HG03571 (cell line): ENCODE data around the gene HBZ.
"Not testable (repeated sequence)": the region's sequence is repeated elsewhere in the genome, so short reads cannot be mapped to it uniquely, and the experiment has no call there.

Experiments
- ATAC-seq: cut with Tn5 transposase; IDR thresholded peaks from one replicate; pipeline ENCODE4 v1.9.1; 2021; ENCODE audit not compliant: unreplicated experiment

Gene HBZ

GRCh38 chr16:164134-164823 is 11.8 kb downstream of the HBZ start:
- not testable (repeated sequence) for ATAC-seq

DNA sequence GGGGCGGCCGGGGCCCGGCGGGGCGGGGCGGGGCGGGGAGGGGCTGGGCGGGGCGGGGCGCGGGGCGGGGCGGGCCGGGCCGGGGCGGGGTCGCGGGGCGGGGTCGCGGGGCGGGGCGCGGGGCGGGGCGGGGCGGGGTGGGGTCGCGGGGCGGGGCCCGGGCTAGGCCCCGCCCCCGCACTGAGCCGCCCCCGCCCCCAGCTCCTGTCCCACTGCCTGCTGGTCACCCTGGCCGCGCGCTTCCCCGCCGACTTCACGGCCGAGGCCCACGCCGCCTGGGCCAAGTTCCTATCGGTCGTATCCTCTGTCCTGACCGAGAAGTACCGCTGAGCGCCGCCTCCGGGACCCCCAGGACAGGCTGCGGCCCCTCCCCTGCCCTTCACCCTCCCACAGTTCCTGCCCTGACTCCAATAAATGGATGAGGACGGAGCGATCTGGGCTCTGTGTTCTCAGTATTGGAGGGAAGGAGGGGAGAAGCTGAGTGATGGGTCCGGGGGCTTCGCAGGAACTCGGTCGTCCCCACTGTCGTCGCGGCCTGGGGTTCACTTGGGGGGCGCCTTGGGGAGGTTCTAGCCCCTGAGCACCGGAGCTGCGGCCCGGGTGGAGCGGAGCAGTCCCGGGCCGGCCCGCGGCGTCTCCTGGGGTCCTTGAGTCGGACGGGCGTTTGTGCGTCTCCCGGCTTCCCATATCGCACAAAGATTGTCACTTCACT is 12.5 kb downstream of the HBZ start:
- no peak for ATAC-seq

GRCh38 chr16:165539-166374 is 13.3 kb downstream of the HBZ start, which contains the start of gene HBM:
Gene HBM, plus strand, starts transcription at chr16:165978. Its CDS starts 20 bp downstream, at chr16:165998.
- no peak for ATAC-seq

- ATAC-seq, result no peak
Observed at GRCh38 chr16:166375-167121, 14.1 kb downstream of the HBZ start.

- no peak for ATAC-seq
Observed at GRCh38 chr16:167122-167690, 14.8 kb downstream of the HBZ start.

DNA sequence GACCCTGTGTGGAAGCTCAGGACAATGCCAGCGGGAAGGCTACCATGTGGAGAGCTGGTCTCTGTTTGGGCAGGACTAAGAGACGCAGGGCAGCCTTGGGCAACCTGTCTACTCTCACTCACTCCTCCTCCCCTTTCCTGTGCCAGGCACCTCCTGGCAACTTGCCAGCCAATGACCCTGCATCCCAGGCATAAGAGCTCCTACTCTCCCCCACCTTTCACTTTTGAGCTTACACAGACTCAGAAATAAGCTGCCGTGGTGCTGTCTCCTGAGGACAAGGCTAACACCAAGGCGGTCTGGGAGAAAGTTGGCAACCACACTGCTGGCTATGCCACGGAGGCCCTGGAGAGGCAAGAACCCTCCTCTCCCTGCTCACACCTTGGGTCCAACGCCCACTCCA is 16.0 kb downstream of the HBZ start:
- ATAC-seq, result no peak

DNA sequence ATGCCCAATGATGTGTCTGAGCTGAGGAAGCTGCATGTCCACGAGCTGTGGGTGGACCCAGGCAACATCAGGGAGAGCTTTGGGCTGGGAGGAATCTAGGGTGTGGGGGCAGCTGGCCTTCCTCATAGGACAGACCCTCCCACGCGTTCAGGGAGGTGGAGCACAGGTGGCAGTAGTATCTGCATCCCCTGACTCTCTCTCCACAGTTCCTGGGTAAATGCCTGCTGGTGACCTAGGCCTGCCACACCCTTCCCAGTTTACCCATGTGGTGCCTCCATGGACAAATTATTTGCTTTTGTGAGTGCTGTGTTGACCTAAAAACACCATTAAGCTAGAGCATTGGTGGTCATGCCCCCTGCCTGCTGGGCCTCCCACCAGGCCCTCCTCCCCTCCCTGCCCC is 16.6 kb downstream of the HBZ start:
- no peak for ATAC-seq

GRCh38 chr16:170088-170507 is 17.7 kb downstream of the HBZ start:
- ATAC-seq, result not testable (repeated sequence)

GRCh38 chr16:170788-171187 is 18.3 kb downstream of the HBZ start:
- no peak for ATAC-seq

GRCh38 chr16:172374-172941 is 20.0 kb downstream of the HBZ start, which contains the start of gene HBA2:
Gene HBA2, plus strand, starts transcription at chr16:172876. Its CDS starts 37 bp downstream, at chr16:172913.
- ATAC-seq, result not testable (repeated sequence)

DNA sequence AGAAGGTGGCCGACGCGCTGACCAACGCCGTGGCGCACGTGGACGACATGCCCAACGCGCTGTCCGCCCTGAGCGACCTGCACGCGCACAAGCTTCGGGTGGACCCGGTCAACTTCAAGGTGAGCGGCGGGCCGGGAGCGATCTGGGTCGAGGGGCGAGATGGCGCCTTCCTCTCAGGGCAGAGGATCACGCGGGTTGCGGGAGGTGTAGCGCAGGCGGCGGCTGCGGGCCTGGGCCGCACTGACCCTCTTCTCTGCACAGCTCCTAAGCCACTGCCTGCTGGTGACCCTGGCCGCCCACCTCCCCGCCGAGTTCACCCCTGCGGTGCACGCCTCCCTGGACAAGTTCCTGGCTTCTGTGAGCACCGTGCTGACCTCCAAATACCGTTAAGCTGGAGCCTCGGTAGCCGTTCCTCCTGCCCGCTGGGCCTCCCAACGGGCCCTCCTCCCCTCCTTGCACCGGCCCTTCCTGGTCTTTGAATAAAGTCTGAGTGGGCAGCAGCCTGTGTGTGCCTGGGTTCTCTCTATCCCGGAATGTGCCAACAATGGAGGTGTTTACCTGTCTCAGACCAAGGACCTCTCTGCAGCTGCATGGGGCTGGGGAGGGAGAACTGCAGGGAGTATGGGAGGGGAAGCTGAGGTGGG is 20.9 kb downstream of the HBZ start:
- not testable (repeated sequence) for ATAC-seq

- ATAC-seq, result not testable (repeated sequence)
Observed at GRCh38 chr16:173928-174769, 21.7 kb downstream of the HBZ start.

DNA sequence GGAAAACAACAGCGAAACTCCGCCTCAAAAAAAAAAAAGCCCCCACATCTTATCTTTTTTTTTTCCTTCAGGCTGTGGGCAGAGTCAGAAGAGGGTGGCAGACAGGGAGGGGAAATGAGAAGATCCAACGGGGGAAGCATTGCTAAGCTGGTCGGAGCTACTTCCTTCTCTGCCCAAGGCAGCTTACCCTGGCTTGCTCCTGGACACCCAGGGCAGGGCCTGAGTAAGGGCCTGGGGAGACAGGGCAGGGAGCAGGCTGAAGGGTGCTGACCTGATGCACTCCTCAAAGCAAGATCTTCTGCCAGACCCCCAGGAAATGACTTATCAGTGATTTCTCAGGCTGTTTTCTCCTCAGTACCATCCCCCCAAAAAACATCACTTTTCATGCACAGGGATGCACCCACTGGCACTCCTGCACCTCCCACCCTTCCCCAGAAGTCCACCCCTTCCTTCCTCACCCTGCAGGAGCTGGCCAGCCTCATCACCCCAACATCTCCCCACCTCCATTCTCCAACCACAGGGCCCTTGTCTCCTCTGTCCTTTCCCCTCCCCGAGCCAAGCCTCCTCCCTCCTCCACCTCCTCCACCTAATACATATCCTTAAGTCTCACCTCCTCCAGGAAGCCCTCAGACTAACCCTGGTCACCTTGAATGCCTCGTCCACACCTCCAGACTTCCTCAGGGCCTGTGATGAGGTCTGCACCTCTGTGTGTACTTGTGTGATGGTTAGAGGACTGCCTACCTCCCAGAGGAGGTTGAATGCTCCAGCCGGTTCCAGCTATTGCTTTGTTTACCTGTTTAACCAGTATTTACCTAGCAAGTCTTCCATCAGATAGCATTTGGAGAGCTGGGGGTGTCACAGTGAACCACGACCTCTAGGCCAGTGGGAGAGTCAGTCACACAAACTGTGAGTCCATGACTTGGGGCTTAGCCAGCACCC is 22.8 kb downstream of the HBZ start:
- no peak for ATAC-seq

GRCh38 chr16:176006-176405 is 23.6 kb downstream of the HBZ start:
- ATAC-seq, result not testable (repeated sequence)

GRCh38 chr16:176477-177382 is 24.3 kb downstream of the HBZ start, which contains the start of gene HBA1:
Gene HBA1, plus strand, starts transcription at chr16:176680. Its CDS starts 37 bp downstream, at chr16:176717.
- ATAC-seq, result not testable (repeated sequence)

DNA sequence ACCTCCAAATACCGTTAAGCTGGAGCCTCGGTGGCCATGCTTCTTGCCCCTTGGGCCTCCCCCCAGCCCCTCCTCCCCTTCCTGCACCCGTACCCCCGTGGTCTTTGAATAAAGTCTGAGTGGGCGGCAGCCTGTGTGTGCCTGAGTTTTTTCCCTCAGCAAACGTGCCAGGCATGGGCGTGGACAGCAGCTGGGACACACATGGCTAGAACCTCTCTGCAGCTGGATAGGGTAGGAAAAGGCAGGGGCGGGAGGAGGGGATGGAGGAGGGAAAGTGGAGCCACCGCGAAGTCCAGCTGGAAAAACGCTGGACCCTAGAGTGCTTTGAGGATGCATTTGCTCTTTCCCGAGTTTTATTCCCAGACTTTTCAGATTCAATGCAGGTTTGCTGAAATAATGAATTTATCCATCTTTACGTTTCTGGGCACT is 25.0 kb downstream of the HBZ start:
- no peak for ATAC-seq
